Vagina (tissue), 2 donors: ENCODE measurements around the gene SCAPER.

Experiments used
- CTCF ChIP-seq, 3 experiments: fragments of 450-650 bp in 2 of 3; fragments of 200-600 bp in 1 of 3; sonication (generic) in 1 of 3; IDR thresholded peaks; one replicate each; pipeline ENCODE4 v1.5.1; 2017 to 2019; ENCODE audit warnings: antibody characterized with exemption in 3 of 3, mild to moderate bottlenecking in 2 of 3, moderate library complexity in 2 of 3
- POLR2A ChIP-seq, 2 donors: fragments of 450-650 bp; IDR thresholded peaks; one replicate each; pipeline ENCODE4 v1.6.1; 2017; ENCODE audit warnings: antibody characterized with exemption in 2 of 2, mild to moderate bottlenecking in 2 of 2, moderate library complexity in 2 of 2

GRCh38 chr15:76812381-76812780, 92.8 kb downstream of the SCAPER start:
- no peak for TF ChIP-seq CTCF (IDR thresholded peaks at IDR 0.05)
- no peak for TF ChIP-seq POLR2A (IDR thresholded peaks at IDR 0.05)
